OCI-M2 (cell line): ENCODE data around the gene SEMA4D.

Source experiments
- DNase-seq: peaks from one replicate; lab custom pipeline; 2025; ENCODE audit not compliant: unreplicated experiment; lab: John Stamatoyannopoulos, UW

Gene SEMA4D

DNA sequence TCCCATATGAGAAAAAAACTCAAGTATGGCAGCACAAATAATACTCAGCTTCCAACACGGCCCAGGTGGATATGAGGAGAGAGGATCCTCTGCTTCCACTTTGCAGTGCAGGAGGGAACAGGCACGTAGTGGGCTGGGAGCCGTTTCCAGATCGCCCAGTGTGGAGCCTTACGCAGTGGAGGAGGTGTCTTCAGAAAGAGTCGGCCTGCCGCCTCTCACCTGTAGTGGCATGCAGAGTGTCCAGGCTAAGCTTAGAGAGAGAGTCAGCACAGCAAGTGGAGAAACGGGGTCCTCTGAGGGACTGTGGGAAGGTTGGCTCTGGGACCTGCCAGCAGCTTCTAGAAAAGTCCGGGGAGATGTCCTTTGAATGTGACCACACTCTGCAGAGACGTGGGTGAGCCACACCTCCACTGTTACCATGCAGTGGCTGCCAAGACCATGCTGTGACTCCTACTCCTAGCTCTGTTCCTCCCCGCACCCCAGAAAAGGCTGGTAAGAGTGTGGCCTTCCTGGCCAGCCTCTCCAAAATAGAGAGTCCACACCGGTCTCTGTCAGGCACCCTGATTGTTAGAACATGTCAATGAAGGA, 3.5 kb upstream of the SEMA4D start:
- no peak for DNase-seq

GRCh38 chr9:89500008-89500407, 2.1 kb upstream of the SEMA4D start:
- DNase-seq = no peak

DNA sequence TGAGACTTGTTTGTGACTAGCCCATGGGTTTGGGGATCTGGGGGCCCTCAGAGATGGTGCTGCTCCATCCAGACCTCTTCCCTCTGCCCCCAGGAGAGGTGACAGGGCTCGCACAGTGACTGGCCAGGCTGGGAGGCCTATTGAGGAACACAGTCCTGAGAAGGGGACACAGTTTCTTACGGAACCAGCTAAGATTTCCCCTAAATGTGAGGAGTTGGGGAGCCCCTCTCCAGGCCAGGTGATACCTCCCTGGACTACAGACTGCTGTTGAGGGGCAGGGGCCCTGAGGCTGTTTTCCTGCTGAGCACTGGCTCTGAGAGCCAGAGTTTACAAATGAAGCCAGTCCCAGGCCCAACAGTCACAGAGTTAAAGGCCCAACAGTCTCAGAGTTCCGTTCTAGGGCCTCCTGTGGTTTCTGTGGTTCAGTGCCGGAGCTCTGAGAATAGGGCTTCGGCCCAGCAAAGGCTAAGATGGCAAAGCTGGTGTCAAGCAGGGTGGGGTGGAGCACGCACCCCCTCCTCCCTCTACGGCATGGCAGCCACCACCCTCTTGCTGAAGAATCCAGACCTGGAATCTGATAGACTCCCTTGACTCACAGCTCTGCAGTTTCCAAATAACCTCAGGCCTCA, 1.1 kb upstream of the SEMA4D start:
- DNase-seq = no peak

- DNase-seq = no peak
Observed at GRCh38 chr9:89497257-89497963, 503 bp downstream of the SEMA4D start.

DNA sequence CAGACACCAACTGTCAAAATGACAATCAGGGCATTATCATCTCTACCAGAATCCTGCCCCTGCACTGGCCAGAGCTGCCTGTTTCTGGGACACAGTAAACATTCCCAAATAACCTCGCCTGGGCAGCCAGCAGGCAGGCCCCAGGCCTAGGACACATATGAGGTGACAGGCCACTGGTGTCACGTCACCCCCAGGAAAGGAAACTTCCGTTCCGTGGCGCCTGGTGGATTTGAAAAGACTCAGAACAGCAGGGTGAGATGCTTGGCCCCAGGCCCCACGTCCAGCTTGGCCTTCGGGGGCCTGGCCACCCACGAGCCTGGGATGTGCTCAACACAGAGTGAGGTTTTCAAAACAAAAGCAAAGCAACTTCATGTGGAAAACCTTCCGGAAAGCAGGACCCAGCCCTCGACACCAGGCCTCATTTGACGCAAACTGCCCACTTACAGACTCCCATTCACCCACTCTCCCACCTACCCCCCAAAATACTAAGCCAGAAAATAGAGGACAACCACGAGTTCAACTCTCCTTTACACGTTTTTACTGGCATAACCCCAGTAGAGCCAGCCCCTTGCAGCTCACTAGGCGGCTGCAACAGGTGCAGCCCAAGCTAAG, 1.2 kb downstream of the SEMA4D start:
- no peak for DNase-seq

DNA sequence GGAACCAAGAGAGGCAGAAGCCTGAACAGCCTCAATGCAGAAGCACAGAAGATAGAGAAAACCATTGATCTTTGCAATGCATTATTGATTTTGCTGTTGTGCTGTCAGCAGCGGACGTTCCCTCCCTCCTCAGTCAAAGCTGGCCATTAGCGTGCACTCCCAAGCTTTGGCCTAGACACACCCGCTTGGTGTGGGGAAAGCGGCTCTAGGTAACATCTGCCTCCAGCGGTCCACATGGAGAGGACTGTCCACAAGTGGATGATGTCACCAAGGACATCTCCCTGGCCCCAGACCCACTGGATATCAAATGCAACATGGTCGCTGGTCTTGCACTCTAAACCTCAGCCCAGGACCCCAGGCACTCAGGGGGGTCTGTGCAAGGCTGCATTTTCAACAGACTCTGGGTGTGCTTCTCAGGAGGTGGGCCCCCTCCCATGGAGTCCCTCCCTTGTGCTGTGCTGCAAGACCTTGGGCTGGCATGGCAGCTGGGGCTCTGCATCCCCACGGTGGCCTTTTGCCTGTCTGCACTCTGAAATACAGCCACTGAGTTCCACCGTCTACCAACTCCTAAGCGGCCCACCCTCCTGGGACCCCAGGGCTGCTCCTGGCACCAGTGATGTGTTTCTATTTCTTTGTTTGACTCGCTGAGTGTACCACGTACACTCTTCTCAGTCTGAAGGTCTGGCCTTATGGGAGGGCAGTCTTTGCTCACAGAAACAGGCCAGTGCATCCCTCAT, 1.9 kb downstream of the SEMA4D start:
- no peak for DNase-seq

DNA sequence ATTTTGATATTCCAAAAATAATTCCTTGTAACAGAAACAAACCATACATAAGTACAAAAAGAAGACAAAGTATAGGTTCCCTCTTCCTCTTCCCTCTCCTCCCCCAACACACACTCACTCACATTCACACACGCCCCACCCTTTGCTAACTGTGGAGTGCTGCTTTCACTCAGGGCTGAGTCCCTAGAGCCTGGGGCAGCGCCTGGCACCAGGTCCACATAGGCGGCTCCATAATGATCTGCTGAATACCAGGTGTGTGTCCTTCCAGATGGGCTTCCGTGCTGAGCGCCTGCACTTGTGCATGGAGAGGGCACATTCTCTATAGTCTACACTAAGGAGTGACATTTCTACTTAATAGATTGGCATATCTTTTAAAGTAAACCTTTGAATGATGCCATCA, 3.7 kb downstream of the SEMA4D start:
- DNase-seq = no peak

DNA sequence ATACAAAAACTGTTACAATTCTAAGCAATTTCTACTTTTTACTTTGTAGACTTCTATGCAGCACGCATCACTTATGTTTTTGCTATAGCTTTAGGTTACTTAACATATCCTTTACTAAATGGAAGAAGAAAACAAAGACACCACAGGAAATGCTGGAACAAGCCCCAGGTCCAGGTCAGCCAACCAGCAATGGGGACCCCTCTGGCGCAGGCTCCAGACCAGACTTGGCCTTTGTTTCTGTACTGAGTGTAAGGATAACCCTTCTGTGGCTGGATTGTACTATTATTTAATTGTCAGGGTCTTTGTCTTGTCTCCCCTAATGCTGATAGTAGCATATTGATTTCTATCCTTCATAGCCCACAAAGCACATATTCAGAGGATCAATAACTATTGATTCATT, 4.2 kb downstream of the SEMA4D start:
- no peak for DNase-seq

- no peak for DNase-seq
Observed at GRCh38 chr9:89493181-89493580, 4.7 kb downstream of the SEMA4D start.

DNA sequence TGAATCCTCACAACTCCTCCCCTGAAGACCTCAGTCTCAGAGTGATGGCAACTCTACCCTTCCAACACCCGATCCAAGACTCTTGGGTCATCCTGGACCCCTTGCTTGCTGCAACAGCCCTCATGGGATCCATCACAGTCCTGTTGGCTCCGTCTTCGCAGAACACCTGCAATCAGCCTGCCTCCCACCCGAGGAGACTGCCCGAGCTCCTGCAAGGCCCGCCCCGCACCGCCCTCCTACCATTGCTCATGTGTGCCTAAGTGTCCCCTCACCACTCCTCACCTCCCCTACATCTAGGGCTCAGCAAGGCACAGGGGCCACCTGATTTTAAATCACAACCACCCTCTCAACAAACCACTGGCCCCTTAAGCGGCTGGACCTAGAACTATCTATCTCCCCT, 5.3 kb downstream of the SEMA4D start:
- no peak for DNase-seq

DNA sequence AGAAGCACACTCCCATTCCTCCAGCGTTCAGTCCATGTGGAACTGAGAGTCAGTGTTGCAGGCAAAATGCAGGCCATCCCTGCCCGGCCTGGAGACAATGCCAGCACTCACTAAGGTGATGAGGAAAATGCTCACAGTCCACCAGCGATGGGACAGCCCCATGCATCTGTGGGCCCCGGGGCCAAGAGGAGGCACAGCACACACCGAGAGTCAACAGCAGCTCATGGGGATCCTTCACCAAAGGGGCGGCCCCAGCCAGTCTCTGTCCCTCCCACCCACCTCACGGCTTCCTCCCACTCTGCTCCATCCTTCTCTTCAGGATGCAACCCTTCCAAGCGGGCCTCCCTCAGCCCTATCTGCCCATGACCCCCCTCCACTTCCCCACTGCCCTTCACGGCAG, 6.2 kb downstream of the SEMA4D start:
- DNase-seq = no peak

GRCh38 chr9:89489548-89490530, 8.1 kb downstream of the SEMA4D start:
- no peak for DNase-seq

GRCh38 chr9:89488936-89489335, 9.0 kb downstream of the SEMA4D start:
- DNase-seq = no peak

DNA sequence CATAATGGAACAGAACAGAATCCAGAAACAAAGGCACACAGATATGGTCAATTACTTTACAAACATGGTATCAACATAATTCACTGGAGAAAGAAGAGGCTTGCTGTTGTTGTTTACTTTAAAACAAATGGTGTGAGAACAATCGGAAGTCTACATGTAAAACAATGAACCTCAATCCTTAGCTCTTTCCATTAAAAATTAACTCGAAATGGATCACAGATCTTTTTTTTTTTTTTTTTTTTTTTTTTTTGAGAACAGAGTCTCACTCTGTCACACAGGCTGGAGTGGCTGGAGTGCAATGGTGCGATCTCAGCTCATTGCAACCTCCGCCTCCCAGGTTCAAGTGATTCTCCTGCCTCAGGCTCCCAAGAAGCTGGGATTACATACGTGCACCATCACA, 9.8 kb downstream of the SEMA4D start:
- no peak for DNase-seq

DNA sequence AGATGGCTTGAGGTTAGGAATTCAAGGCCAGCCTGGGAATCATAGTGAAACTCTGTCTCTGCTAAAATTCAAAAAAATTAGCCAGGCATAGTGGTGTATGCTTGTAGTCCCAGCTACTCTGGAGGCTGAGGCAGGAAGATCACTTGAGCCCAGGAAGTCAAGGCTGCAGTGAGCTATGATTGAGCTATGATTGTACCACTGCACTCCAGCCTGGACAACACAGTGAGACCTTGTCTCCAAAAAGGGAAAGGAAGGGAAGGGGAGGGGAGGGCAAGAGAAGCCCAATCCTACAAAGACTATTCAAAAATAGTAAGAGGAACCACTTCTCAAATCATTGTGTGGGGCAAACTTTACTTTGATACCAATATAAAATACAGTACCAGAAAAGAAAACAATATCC, 11.2 kb downstream of the SEMA4D start:
- DNase-seq = no peak

DNA sequence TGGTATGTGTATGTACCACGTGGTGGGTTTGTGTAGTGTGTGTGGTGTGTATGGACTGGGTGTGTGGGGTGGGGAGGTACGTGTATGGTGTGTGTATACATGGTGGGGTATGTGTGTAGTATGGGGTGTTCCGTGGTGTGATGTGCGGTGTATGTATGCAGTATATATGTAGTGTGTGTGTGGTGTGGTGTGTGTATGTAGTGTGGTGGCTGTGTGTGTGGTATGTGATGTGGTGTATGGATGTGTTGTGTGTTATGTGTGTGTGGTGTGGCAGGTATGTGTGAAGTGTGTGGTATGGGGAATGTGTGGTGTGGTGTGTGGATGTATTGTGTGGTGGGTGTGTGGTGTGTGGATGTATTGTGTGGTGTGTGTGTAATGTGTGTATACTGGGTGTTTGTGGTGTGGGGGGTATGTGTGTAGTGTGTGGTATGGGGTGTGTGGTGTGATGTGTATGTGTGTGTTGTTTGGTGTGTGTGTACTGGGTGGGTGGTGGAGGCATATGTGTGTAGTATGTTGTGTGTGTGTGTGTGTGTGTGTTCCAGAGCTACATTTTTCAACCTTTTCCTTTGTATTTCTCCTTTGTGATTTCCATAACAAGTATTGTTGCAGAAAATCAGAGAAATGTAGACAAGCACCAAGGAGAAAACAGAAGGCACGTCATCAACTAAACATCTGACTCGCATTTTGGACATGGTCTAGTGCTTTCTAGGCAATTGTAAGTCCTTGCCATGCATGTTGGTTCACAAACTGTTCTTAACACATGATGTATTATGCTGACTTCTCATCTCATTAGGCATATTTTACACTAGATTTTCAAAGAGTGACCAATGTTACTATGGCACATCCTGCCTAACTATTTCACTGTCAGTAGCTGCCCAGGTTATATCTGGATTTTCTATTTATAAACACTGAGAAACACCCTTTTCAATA, 13.2 kb downstream of the SEMA4D start:
- no peak for DNase-seq

DNA sequence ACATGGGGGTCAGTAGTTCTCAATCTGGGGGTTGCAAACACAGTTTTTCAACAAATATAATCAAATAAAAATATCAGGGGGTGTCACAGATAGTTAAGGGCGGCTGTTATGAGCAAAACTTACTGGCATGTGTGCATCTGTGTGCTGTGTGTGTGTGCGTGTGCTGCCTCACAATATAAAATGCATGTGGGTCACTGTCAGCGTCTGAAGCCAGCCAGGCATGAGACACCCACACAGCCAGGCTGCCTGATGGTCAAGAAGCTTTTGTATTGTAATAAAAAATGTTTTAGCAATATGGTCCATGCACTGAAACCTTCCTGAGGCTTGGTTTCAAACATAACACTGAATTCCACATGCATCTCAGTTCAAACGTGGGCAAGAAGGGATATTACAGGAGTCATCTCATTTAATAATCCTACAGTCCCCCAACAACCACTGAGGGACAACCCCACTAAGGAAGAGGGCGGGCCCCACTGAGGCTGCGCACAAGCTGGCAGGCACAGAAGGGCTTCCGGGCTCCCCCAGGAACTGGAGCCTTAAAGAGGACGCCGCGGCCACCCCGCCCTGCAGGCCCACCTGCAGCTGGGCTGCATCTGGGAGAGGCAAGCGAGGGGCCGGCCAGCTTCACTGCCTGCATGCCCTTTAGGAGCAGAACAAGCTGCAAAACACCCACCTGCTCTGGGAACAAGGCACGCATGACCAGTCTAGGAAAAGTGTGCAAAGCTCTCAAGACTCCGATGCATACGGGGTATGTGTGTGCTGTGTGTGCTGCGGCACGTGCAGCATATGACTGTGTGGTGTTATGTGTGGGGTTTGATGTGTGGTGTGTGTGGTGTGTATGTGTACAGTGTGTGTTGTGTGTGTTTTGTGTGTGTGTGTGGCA, 14.1 kb downstream of the SEMA4D start:
- DNase-seq = no peak

DNA sequence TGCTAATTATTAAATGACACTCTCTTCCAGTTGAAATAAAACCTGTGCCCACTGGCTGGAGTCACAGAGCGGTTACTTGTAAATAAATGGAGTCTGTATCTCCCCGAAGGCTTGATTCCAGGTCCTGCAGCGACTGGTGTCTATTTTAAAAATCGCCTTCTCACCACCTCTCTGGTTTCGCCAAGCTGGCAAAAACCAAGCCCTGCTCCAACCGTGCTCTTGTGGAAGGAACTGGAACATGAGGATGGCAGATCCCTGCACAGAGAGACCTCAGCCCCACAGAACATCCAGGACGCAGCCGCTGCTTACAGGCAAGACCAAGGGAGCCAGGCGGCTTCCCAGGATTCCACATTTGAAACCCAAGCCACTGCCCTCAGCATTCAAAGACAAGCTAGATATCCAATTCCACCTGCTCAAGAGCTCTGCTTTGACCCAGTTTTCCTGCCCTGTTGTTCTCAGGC, 15.0 kb downstream of the SEMA4D start:
- no peak for DNase-seq
